DMS79 (cell line): Measurements from ENCODE around the gene USP31.
"Not testable (repeated sequence)": the region's sequence is repeated elsewhere in the genome, so short reads cannot be mapped to it uniquely, and the experiment has no call there.

ENCODE experiments used
- DNase-seq: peaks from one replicate; lab custom pipeline; 2025; lab: John Stamatoyannopoulos, UW

Gene USP31

DNA sequence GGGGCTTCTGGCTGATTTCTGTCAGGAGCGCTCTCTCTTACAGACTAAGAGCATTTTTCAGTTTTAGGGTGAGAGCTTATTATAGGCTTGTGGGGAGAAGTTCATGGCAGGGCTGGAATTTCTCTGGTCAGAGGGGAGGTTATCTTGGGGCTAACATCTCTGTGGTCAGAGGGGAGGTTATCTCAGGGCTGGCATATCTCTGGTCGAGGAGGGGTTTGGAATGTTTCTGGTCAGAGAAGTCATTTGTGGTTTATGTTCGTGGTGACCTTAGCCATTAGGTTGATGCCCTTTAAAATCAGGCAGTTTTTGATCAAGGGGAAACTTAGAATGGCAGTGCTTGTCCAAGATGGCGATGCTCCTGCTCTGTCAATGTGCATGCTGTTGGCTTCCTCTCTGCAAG lies 10.8 kb upstream of the USP31 start:
- no peak for DNase-seq

DNA sequence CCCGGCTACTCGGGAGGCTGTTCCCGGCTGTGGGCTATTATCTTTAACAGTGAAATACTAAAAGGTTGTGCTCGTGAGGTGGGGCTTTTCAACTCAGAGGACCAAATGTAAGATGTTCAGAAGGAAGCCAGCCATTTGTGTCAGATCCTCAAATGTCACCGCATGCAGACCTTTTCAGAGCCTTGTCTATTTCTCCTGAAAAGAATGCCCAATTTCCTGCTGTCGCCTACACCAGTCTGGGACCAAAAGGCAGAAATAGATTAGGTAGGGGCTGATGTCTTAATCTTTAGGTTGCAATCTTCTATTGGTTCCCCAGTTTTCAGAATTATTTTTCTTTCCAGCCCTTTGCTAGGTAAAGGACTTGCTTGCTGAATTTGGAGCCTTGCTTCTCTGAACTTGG lies 8.9 kb upstream of the USP31 start:
- no peak for DNase-seq

DNA sequence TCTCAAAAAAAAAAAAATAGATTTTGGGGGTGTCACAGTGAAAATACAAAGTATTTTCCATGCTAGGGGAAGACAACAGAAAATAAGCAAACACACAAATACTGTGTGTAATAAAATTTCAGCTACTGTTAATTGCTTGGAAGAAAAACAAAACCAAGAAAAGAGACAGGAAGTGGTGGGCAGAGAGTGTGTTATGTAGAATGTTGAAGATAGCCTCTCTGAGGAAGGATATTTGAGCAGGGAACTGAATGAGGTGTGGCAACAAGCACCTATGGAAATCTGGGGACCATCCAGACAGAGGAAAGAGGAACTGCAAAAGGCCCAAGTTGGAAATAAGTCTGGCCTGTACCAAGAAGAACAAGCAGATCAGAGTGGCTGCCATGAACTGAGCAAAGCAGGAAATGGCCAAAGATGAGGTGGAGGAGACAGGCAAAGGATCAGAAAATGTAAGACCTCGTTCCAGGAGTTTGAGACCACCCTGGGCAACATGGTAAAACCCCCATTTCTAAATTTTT lies 7.8 kb upstream of the USP31 start:
- no peak for DNase-seq

DNA sequence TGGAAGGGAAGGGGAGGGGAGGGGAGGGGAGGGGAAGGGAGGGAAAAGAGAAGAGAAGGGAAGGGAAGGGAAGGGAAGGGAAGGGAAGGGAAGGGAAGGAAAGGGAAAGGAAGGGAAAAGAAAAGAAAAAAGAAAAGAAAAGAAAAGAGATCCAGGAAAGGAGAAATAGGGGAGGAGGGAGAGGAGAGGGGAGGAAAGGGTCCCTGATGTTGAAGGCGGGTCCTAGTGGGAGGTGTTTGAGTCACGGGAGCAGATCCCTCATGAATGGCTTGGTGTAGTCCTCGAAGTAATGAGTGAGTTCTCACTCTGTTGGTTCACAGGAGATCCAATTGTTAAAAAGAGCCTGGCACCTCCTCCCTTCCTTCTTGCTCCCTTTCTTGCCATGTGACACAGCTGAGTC lies 6.9 kb upstream of the USP31 start:
- DNase-seq: no peak

DNA sequence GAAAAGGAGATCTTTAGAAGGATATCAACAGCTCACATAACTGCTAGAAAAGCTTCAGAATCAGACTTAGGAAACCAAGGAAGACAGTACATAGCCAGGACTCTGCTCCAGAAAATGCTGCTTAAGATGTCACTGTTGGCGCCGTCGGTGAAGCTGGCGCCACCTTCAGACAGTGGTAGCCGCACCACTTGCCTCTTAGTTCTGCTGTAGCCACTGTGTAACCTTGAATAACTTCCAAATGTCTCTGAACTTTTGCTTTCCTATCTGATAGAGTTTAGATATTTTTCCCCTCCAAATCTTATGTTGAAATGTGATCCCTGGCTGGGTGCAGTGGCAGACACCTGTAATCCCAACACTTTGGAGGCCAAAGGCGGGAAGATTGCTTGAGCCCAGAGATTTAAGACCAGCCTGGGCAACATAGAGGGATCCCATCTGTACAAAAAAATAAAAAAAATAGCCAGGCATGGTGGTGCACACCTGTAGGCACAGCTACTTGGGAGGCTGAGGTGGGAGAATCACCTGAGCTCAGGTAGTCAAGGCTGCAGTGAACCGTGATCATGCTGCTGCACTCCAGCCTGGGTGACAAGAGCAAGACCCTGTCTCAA lies 6.3 kb upstream of the USP31 start:
- no peak for DNase-seq

DNA sequence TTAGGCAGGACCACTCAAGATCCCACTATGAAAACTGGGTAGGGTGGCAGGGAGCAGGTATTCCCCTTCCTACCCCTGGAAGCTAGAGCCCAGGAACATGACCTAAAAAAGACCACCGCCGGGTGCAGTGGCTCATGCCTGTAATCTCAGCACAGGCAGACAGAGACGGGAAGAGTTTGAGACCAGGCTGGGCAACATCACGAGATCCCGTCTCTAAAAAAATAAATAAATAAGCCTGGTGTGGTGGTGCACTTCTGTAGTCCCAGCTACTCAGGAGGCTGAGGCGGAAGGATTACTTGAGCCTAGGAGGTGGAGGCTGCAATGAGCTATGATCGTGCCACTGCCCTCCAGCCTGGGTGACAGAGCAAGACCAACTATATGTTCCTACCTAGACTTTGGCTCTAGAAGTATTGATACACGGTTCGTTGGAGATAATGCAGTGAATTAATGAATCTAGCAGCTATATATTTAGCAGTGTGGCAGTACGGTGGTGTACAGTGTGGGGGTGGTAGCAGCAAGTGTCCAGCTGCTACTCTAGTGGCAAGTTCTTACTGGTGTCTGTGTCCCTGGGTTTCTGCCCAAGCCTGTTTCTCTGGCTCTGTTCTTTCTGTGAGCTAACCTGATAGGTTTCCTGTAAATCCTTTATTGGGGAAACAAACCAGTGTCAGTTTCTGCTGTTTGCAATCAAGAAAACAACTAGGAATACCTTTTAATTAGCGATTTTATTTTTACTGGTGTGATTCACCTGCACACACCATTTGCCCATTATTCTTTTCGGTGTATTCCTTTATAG lies 3.3 kb upstream of the USP31 start:
- DNase-seq: no peak

DNA sequence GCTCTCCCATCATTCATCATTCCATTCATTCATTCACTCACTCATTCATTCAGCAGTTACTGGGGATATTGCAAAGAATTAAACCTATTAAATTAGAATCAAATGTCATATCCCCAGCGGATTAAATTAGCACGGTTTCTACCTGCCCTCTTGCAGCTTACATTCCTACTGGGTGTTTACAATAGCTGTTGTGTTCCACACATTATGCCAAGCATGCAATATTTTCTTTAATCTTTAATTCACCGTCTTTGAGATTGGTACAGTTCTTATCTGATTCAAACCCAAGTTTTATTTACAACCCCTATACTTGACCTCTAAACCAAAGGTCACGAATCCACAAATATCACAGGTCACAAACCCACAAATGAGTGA lies 727 bp upstream of the USP31 start:
- no peak for DNase-seq

DNA sequence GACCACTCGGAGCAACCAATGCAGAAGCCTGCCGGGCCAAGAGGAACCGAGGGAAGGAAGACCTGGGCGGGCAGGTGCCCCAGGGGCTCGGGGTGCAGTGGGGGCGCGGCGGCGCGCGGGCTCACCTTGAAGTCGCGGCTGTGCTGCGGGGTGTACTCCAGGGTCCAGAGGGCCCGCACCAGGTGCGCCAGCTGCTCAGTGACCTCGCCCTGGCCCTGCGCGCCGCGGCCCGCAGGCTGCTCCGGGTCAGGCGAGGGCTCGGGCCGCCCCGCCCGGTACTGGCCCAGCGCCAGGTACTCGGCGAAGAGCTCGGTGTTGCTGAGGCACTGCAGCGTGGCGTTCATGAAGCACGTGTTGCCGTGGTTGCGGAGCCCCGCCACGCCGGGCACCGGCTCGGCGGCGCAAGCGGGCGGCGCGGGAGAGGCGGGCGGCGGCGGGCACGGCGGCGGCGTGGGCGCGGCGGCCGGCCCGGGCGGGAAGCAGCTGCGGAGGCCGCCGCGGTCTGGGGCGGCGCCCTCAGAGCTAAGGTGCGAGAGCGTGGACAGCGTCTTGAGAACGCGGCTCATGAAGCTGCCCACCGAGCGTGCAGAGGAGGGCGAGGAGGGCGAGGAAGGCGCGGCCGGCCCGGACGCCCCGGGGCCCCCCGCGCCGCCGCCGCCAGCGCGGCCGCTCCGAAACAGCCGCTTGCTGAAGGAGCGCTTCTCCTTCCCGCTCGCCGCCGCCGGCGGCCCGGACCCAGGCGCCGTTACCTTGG lies 562 bp downstream of the USP31 start:
- no peak for DNase-seq

DNA sequence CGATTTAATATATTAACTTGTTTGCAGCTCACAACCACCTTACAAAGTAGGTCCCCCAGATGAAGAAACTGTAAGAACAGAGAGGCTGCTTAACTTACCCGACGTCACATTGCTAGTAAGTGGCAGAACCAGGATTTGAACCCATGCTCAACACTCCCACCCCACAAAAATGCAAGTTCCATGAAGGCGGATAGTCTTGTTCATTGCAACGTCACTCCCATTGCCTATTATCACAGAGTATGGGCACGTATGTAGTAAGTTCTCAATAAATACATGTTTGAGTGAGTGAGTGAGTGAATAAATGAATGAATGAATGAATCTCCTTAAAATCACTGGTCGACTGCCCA lies 1.1 kb downstream of the USP31 start:
- DNase-seq: no peak

DNA sequence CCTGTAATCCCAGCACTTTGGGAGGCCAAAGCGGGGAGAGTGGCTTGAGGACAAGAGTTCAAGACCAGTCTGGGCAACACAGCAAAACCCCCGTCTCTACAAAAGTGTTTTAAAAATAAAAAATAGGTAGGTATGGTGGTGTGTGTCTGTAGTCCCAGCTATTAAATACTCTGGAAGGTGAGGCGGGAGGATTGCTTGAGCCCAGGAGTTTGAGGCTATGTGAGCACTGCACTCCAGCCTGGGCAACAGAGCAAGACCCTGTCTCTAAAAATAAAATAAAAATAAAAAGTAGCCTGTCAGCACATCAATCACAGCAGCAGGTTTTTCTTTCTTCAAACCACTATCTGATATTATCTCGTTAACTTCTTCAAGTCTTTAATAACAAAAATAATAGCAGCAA lies 1.6 kb downstream of the USP31 start:
- DNase-seq: no peak

DNA sequence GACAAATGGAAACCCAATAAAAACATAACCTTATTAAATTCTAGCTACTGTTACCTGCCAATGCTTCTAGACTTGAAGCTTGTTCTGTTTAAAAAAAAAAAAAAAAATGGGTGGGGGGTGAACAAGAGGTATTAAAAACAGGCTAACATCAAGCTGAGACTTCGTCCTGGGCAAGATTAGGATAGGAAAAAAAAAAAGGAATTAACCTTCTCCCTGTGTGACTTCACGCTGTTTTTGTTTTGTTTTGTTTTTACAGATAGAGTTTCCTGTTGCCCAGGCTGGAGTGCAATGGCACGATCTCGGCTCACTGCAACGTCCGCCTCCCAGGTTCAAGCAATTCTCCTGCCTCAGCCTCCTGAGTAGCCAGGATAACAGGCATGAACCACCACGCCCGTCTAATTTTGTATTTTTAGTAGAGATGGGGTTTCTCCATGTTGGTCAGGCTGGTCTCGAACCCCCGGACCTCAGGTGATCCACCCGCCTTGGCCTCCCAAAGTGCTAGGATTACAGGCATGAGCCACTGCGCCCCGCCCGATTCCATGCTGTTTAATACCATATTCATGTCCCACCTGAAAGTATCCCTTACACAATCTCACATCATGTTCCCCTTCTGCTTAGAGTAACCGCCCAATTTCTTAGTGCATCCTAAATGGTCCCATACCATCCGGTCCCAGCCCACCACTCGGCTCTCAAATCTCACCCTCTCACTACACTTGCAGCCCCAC lies 2.2 kb downstream of the USP31 start:
- no peak for DNase-seq

DNA sequence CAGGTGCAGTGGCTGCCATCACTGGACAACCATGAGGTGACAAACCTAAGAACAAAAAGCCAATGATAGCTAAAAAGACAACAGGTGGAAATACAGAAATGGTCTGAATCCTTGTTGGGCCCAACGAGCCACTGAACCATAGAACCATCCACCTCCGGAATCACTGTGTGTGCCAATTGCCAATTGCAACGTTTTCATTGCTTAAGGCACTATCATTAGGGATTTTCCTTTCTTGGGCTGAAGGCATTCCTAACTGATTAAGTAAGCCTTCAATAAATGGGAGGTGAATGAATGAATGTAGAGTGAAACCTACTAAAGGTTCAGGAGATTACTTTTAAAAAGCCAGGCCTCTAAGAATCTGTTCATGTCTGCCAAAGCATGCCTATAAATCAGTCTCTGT lies 3.6 kb downstream of the USP31 start:
- no peak for DNase-seq

DNA sequence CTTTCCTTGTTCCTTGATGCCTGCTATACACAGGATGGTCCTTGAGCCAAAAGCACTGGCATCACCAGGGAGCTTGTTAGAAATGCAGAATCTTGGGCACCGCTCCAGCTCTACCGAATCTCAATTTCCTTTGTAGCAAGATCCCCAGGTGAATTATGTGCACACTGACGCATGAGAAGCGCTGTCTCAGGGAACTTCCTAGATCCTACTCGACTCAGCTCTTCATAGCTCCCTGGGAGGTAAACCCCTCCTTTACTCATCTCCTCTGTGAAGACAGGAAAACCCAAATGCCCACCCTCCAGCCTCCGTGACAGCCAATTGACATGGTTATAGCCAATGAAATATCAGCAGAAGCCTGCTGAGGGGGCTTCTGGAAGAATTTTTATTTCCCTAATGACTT lies 4.1 kb downstream of the USP31 start:
- DNase-seq: peak; percentile 74

DNA sequence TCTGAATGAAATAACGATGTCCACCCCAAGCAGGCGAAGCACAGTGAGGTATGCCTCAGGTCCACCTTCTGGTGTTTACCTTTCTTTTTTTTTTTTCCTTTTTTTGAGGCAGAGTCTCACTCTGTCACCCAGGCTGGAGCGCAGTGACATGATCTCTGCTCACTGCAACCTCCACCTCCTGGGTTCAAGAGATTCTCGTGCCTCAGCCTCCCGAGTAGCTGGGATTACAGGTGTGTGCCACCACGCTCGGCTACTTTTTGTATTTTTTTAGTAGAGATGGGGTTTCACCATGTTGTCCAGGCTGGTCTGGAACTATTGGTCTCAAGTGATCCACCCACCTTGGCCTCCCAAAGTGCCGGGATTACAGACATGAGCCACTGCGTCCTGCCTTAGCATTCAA lies 4.9 kb downstream of the USP31 start:
- DNase-seq: not testable (repeated sequence)

DNA sequence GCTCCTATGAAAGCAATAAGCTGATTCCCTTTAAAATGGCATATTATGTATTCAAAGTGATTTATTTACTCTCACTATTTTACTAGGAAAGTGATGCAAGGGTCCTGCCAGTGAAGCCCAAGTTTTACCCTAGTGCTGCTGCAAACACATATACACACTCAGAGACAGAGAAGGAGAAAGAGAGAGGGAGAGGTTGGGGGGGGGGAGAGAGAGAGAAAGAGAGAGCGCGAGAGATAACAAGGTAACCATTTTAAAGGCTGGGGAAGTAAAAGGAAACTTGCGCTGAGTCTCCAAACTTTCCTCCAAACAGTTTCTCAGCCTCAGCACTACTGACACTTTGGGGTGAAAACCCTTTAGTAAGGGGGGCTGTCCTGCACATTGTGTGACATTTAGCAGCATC lies 5.9 kb downstream of the USP31 start:
- DNase-seq: no peak

DNA sequence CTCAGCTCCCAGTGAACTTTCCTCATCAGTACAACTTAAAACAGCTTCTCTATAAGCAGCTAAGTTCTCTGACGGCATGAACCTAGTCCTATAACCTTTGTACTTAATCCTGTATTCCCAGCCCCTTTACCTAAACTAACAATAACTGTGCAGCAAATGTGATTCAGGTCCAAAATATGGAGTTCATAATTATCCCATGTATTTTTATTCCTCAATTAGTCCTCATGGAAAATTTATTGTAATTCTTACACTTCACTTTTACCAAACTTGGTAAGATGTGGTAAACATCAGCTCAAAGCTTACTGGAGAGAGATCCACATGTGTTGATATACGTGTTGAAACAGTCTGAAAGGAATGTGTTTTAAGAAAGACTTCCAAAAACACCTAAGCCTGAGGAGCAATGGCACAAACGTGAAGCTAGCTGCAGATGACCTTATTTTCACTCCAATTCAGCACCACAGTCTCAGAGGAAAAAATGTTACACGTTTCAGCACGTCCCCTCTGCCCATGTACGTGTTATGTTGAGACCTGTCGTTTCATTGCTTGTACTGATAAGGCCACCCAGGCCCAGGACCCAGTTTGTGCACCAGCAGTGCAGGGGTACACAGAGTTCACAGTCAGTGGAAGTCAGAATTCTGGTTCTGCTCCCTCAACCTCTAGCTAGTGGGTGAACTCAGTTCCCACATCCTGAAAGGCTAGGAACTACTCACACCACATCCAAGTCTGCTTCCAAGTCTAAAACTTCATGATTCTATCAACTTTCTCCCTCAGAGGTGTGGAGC lies 7.1 kb downstream of the USP31 start:
- DNase-seq: no peak

DNA sequence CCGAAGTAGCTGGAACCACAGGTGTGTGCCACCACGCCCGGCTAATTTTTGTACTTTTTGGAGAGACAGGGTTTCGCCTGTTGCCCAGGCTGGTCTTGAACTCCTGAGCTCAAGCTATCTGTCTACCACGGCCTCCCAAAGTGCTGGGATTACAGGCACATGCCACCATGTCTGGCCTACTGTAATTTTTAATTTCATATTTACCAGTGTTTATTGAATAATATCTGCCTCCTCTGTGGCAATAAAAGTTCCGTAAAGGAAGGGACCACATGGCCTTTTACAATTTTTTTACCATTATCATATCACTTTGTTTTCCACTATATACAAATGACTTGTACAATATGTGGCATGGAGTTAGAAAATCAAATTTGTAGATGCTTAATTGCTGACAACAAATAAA lies 7.8 kb downstream of the USP31 start:
- no peak for DNase-seq

DNA sequence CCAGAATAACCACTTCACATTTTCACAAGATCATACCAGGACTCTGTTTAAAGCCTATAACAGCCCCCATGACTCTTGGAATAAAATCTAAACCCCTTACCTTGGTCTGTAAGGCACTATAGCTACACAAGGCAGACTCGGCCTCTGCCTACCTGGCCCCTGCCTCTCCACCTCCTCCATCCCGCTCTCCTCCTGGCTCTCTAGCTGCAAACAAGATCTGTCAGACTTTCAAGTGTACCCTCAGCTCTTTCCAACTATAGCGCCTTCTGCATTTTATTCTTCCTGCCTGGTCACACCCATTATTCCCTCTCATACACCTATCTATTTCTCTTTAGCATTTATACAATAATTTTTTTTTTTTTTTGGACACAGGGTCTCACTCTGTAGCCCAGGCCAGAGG lies 8.2 kb downstream of the USP31 start:
- DNase-seq: no peak

DNA sequence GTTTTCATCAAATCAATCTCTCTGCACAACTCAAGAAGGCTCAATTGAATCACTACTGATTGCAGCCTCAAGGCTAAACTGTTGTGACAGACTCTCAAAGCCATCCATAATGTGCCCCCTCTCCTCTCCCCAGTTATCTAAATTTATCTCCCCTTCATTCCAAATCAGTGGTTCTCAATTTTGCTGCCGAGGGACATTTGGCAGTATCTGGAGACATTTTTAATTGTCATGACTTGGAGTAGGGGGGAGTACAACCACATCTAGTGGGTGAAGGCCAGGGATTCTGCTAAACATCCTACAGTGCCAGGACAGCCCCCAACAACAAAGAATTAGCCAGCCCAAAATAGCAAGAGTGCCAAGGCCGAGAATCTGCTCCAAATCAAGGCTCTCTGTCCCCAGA lies 9.1 kb downstream of the USP31 start:
- DNase-seq: no peak

DNA sequence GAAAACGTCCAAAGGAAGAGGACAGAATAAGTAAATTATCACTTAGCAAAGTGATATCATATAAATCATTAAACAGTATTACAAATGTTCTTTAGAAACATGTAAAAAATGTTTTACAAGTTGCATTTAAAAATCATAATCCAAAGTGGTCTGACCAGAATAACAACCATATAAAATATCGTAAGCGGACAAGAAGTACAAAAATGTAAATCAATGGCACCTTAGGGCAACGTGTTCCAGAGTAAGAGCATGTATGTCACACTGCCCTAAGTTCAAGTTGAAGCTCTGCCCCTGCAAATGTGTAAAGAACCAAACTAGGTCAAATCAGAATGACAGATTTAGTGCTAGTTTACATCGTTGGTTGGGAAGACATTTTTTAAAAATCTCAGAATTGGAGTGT lies 11.4 kb downstream of the USP31 start:
- DNase-seq: no peak

DNA sequence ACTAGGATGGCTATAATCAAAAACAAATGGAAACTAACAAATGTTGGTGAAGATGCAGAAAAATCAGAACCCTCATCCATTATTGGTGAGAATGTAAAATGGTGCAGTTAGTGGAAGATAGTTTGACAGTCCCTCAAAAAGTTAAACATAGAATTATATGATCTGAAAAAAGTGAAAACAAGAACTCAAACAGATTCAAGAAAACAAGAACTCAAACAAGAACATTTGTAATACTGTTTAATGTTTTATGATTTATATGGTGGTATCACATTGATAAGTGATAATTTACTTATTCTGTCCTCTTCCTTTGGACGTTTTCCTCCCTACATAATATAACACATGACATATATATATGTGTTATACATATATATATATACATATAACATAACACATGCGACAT lies 12.0 kb downstream of the USP31 start:
- DNase-seq: no peak

DNA sequence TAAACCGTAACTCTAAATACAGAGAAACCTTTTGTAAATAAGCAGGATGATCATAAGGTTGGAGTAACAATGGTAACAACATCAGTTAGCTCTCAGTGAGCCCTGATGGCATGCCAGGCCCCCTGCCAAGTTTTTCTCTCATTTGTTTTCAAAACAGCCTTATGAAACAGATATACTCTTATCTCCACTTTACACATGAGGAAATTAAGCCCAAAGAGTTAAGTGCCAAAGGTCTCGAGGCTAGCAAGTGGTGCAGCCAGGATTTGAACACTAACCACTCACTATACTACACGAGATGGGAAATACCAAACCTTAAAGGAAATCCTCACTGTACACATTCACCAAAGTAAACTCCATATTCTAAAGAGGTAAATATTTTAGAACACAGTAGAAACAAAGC lies 15.0 kb downstream of the USP31 start:
- DNase-seq: no peak
